NCI-H2196 treated with DMSO at 0.1 percent for 48 hours (cell line): ENCODE measurements around the gene BBS12.

Experiments
- DNase-seq: peaks from one replicate; lab custom pipeline; 2025; ENCODE audit not compliant: unreplicated experiment; lab: John Stamatoyannopoulos, UW

Gene BBS12

DNA sequence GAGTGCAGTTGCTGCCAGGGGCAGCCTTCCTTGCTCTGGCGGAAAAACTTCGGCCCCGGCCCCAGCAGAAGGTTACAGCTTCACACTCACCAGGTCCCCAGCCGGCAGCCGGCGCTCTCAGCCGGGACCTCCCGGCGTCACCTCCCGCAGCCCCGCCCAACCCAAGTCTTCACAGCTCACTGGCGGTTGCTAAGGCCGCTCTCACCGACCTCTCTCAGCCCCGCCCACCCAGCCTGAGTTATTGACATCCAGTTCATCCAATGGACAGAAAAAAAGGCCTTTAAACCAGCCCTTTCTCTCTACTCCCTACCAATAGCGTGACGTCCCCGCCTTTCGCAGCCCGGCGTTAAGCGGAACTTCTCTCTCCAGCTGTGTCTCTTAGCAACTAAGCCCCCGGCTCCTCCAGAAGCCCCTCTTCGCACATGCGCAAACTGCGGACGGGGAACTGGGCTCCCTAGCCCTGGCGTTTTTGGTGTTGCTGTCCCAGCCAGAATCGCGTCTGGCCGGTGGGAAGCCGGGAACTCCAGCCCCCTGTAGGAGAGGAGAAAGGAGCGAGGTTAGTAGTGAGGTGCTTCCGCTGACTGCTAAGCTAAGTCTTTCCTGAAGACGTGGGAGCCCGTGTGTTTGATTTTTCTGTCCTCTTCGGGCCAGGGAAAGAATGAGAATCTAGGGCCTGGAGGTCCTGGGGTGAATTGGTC, at the start of gene BBS12:
BBS12 (plus strand) TSS at position 376 of the 698 bp plus-strand sequence. CDS start 9,189 bp downstream, outside the sequence.
- DNase-seq: peak; percentile 78

- DNase-seq: no peak
Observed at GRCh38 chr4:122686691-122687090, 45.8 kb upstream of the BBS12 start.

DNA sequence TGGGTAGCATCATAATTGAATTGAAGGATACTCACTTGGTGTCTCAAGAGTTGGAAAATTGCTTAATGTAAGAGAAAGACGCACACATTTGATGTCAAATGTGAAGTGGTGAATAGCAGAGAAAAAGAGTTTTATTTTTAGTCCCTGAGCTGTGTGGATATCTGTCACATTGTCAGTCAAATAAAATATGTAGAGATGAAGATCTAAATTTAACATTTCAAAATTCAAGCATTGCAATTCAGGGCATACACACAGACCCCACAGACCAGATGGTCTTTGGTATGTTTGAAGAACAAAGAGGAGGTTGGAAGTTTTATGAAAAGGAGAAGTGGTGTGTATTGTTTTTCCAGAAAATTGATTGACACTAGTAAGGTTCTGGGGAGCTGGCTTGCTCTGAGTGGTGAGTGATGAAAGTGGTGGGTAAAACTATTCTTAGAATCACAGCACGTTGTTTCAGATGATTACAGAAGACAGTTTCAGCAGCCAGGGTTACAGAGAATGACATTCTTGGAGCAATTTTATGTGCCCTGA, 44.9 kb upstream of the BBS12 start:
- DNase-seq: no peak

- no peak for DNase-seq
Observed at GRCh38 chr4:122688529-122689140, 43.9 kb upstream of the BBS12 start.

GRCh38 chr4:122689972-122690371, 42.5 kb upstream of the BBS12 start:
- DNase-seq: no peak

GRCh38 chr4:122691988-122692387, 40.5 kb upstream of the BBS12 start:
- no peak for DNase-seq

DNA sequence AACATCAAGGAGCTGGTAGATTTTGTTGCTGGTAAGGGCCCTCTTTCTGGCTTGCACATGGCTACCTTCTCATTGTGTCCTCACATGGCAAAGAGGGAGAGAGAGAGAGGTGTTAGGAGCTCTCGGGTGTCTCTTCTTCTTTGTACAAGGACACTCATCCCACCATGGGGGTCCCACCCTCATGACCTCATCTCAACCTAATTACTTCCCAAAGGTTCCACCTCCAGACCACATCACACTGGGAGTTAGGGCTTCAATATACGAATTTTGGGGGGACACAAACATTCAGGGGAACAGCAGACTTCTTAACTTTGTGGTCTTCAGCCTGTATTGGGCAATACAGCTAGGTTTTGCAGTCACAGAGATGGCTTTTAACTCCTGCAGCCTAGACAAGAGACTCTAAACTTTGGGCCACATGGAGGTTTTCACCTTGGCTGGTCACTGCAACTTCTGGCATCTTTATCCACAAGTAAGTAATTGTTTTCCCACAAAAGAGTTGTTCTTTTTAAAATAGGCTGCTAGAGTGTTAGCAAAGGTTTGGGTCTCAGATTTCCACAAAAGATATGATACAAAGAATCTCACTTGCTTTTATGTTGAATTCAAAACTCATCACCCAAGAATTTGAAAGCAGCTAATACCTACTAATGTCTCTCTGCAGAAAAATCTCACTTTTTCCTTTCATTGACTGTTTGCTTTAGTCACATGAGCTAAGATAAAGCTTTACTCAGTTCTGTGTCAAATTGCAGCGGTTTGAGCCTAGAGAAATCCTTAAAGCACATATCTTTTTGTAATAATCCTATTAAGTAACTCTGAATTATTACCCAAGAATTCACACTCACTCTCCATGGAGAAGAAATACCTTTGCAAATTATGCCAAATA, 39.6 kb upstream of the BBS12 start:
- DNase-seq: no peak

DNA sequence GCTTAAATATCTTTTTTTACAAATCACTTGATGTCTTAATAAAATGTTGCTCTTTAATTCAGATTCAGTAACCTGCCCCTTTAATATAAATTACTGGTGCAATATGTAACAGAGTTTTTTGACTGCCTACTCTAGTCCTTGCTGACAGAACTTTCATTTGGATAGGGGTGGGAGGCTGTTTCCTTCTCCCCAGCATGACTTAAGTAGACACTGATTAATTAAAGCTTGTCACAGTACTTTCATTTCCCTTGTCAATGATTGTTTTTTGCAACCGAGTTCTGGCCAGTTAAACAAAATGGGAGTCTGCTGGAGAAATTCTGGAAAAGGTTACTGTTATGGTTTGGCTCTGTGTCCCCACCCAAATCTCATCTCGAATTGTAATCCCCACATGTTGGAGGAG, 37.3 kb upstream of the BBS12 start:
- no peak for DNase-seq

- DNase-seq: no peak
Observed at GRCh38 chr4:122700178-122700725, 32.3 kb upstream of the BBS12 start.

DNA sequence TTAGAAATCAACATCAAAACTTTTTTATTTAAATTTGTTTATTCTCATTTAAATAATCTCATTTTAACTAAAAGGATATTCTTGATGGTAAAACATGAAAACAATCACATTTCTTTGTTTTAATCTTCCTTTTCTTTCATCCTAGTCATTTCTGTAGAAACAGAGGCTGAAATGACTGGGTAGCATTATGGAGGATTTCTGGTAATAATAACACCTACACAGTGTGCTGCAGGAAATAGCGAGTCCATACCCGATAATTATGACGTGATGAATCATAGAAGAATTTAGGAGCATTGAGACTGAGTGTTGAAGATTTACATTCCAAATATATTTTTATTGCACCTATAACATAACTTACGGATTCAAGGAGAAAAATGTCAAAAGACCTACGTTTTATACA, 31.4 kb upstream of the BBS12 start:
- no peak for DNase-seq

DNA sequence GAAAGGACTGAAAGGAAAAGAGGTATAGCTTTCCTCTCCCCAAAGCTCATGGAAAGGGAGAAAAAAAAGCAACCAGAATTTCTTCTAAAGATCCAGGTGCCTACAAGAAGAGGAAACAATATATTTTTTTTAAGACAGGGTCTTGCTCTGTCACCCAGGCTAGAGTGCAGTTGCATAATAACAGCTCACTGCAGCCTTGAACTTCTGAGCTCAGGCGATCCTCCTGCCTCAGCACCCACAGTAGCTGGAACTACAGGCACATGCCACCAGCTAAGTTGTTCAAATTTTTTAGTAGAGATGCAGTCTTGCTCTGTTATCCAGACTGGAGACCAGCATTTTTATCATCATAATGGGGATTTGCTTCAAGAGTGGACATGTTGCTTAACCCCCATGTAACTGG, 30.5 kb upstream of the BBS12 start:
- DNase-seq: no peak

DNA sequence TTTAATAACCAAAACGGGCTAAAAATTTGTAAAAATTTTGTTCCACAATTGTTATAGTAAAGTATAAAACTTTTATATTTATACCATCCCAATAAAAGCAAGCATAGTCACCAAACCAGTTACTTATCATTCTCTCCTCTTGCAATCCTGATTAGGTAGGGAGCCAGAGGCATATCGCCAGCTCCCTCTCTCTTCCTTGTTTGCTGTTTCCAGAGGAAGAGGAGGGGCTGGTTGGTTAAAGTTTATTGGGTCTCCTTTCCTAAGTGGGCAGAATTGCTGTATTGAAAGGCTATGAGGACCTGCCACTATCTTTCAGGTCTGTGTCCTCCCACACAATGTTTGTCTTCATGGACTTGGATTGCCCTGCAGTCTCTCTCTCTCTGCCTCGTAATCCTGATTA, 29.6 kb upstream of the BBS12 start:
- DNase-seq: no peak

- DNase-seq: no peak
Observed at GRCh38 chr4:122703868-122704267, 28.6 kb upstream of the BBS12 start.

DNA sequence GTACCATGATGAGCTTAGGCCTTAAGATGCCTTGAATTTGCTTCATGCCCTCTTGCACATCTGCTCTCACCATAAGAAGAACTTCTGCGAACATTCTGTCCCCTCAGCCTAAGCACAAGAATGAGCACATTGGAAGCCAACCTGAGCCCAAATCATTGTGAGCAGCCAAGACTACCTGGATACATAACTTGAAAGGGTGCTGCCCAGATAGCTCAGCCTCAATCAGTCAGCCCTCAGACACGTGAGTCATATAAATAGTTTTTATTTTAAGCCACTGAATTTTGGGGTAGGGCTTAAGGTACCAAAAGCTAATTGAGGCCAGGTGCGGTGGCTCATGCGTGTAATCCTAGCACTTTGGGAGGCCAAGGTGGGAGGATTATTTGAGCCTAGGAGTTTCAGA, 27.5 kb upstream of the BBS12 start:
- no peak for DNase-seq

DNA sequence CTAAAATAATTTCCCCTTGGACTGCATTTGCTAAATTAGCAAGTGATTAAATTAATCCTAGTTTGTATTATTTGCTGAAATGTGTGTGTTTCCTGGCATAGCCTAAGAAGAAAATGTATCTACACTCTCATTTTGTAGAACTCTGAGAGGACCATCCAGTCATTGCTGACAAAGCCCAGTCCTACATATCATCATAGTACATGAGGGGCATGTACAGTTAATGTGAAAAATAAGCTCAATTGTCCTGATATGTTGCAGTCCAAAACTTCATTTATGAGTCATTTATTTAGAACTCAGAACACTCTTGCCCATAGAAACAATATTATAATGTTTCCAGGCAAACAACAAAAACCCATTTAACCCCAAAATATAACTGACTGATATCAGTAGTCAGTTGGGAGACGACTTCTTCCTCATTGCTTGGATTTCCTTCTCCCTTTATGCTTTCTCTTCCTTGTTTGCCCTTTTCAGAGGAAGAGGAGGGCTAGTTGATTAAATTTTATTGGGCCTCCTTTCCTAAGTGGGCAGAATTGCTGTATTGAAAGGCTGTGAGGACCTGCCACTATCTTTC, 26.9 kb upstream of the BBS12 start:
- DNase-seq: no peak

GRCh38 chr4:122706511-122706910, 26.0 kb upstream of the BBS12 start:
- DNase-seq: no peak

- no peak for DNase-seq
Observed at GRCh38 chr4:122707497-122707896, 25.0 kb upstream of the BBS12 start.

DNA sequence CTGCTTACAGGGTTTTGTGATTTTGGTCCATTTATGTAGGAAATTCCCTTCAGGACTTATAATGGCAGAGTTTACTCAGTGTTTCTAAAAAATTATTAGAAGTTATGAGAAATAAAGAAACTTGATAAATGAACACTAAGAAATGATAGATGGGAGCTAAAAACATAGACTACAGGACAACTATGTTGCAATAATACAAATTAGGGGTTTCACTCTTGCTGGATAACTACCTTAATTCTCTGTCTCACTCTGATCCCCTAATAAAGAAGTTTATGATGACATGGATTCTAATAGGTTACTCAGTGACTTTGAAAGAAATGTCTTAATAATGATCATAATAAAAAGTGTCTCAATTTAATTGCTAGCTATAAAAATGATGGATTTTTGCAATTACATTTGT, 23.3 kb upstream of the BBS12 start:
- no peak for DNase-seq

DNA sequence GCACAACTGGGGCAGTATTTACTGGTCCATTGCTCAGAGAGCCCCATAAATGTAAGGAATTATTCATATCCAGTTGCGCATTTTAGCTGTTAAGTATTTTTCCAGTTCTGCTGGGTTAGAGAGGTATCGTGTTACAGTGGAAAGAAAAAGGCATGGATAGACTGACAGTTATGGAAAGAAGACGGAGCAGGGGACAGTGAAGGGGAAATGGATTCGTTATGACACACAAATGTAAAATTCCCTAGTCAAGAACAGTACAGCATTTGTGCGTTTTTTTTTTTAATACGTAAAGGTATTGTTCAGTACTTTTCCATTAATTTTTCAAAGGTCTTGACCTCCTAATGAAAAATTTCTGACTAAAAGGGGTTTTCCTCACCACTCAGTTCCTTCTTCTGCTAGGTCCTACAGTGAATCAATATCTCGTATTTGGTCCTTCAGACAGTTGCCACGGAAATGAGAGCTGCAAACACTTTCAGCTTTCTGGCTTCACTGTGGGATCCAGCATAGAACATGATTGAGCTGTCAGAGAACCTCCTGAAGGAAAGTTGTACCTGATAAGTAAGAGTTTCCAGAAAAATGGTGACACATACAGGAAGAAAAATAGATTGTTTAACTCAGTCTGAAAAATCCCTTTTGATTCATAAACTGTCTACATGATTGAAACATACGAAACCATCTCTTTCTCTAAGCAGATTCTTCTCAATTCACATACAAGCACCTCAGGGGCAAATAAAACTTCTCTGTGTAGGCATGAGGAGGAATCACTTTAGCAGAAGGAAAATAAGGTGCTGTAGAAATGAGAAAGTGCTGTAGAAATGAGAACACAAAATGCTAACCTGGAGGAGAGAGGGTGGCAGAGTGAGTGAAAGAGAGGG, 21.8 kb upstream of the BBS12 start:
- DNase-seq: no peak

GRCh38 chr4:122711919-122712318, 20.6 kb upstream of the BBS12 start:
- no peak for DNase-seq
